Measurements from ENCODE around the gene MOB4.

Gene MOB4

GRCh38 chr2:197597166-197597565, 81.3 kb downstream of the MOB4 start:
- no peak for DNase-seq

- DNase-seq, result no peak
Measured at GRCh38 chr2:197598450-197598849, 82.6 kb downstream of the MOB4 start.

- DNase-seq, result no peak
Measured at GRCh38 chr2:197599285-197599965, 83.6 kb downstream of the MOB4 start.

- no peak for DNase-seq
Measured at GRCh38 chr2:197600306-197600705, 84.4 kb downstream of the MOB4 start.

- DNase-seq, result no peak
Measured at GRCh38 chr2:197601726-197602125, 85.9 kb downstream of the MOB4 start.
